NCI-H2196 (cell line): ENCODE data around the gene SH3RF2.
"Not testable (repeated sequence)": the region's sequence is repeated elsewhere in the genome, so short reads cannot be mapped to it uniquely, and the experiment has no call there.

Experiments
- DNase-seq: peaks from one replicate; lab custom pipeline; 2025; ENCODE audit not compliant: unreplicated experiment; lab: John Stamatoyannopoulos, UW

SH3RF2 gene

GRCh38 chr5:146073239-146073900 is 137.0 kb downstream of the SH3RF2 start:
- no peak for DNase-seq

- no peak for DNase-seq
These were observed 139.7 kb downstream of the SH3RF2 start for GRCh38 chr5:146076028-146076427.

DNA sequence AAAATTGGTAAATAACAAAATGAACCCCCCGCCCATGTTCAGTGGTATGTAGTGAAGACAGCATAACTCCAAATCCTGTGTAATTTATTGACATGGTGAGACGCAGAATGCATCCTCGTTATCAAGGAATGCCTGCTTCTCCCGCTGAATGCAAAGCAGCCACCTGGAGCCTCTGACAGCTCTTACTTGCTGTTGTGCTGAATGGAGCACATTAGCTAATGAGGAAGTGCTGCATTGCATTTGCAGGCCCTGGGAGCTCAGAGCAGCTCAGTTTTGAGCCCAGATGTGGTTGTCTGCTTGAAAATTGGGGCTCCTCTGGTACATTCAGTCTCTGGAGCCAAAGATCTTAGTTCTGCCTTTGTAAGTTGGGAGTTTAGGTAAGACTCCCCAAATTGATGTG is 140.1 kb downstream of the SH3RF2 start:
- no peak for DNase-seq

GRCh38 chr5:146078566-146078965 is 142.2 kb downstream of the SH3RF2 start:
- DNase-seq, result no peak

- DNase-seq, result no peak
These were observed 143.5 kb downstream of the SH3RF2 start for GRCh38 chr5:146079695-146080373.

DNA sequence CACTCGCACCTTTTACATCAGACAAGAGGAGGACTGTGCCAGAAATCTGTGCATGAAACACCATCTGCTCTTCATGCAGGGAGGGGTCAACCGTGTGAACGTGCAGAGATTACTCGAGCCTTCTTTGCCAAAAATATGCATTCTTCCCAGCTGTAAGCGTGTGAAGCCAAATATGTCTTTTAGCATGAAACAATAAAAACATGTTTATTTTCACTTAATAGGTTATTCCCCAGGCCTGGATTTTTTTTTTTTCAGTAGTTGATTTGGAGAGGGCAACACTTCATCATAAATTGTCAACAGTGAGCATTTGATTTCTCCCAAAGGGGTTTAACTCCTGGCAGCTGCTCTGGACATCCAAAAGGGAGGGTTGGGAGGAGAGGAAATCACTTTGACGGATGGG is 145.2 kb downstream of the SH3RF2 start:
- DNase-seq, result no peak

DNA sequence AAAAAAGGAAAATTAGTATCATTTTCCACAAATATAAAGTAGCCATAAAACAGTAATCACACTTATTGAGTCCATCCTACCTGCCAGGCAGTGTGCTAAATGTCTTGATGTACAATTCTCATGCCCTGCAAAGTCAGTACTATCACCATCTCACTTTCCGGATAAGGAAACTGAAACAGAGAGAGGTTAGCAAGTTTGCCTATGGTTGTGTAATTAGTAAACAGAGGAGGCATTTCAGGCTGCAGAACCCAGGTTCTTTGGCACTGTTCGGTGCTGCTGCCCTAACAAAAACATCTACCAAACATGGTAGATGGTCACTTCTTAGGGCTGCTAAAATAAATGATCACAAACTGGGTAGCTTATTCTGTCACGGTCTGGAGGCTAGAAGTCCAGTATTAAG is 146.4 kb downstream of the SH3RF2 start:
- no peak for DNase-seq

DNA sequence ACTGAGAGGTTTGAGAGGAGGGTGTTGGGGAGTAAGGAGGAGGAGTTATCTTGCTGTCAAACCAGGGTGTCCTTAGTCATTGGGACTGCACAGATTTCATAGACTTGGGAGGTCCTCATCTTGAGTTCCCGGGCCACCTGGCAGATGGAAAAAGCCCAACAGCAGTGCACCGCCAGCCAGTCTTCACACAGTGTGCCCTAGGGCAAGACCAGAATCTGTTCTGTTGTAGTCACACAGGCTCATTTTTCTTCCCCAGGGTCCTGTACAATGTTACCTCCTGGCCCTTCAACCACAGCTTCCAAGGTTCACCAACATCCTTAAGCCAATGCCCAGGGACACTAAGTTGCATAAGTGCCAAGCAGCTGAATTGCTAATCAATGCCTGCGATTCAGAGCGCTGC is 148.0 kb downstream of the SH3RF2 start:
- no peak for DNase-seq

GRCh38 chr5:146088098-146088497 is 151.7 kb downstream of the SH3RF2 start:
- DNase-seq, result no peak

- DNase-seq, result no peak
These were observed 152.9 kb downstream of the SH3RF2 start for GRCh38 chr5:146089287-146089686.

DNA sequence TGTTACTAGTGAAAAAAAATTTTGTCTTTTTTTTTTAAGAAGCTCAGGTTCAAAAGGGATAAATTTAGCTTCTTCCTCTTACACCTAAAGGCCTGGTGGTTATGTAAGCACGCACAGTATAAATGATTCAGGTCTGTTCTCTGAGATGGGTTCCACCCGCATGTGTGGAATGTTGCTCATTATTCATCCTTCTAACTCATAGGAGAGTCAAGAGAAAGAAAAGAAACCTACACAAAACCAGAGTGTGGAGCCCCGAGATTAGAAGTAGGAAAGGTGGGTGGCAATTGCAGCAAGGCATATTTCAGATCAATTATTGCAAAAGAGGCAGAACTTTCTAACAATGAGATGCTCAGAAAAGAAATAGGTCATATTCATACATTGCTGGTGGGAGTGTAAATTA is 155.5 kb downstream of the SH3RF2 start:
- no peak for DNase-seq

DNA sequence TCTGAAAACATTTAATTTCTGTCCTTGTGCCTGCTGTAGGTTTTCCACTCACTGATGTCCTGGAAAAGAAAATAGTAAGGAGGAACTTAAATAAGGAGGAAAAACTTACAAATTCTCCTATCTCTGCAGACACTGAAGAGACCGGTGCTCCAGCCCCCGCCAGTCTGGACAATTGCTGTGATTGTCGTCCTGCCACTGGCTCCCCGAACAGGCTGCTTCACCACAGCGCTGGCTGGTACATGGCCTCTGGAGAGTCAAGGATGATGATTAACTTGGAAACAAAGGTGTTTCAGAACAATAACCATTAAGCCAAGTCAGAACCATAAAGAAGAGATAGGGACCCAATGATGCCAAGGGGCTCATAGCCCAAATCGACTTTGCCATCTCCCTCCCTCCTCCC is 161.7 kb downstream of the SH3RF2 start:
- no peak for DNase-seq

GRCh38 chr5:146101646-146102045 is 165.3 kb downstream of the SH3RF2 start:
- DNase-seq, result no peak

DNA sequence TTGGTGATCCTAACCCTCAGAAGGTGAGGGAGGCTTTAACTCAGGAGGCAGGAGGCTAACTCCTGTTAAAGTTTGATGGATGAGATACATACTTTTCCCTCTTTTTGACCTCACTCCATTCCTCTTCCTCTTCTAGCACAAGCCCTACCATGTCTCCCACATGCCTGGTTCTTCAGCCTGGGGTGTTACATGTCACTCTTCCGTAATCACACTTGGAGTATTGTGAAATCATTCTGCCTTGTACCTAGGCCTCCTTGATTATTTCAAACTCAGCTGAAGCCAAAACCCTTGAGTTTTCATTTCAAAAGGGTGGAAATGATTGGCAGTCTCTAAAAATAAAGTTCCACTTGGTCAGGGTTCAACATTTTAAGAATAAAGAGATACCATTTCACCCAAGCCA is 167.2 kb downstream of the SH3RF2 start:
- DNase-seq, result no peak

DNA sequence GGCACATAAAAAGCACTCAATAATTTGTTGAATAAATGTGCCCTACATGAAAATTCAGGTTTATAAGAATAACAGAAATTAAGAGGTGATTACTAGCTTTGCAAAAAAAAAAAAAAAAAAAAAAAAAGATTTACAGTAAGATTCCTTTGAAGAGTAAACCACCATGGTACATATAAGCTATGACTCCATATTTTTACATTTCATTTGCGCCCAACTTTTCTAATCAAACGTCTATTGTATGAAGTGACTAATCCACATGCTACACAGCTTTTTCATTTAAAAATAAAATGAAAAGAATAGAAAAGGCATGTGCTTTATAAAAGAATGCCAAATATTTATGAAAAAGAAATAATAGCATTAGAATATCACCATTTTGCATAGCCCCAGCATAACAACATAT is 169.1 kb downstream of the SH3RF2 start, which contains the start of gene PLAC8L1:
Gene PLAC8L1, minus strand, starts transcription at position 101 of the 400 bp plus-strand sequence. CDS start 1,266 bp downstream, outside the sequence.
- no peak for DNase-seq

GRCh38 chr5:146107901-146108300 is 171.5 kb downstream of the SH3RF2 start:
- no peak for DNase-seq

GRCh38 chr5:146108870-146109269 is 172.5 kb downstream of the SH3RF2 start:
- not testable (repeated sequence) for DNase-seq

- DNase-seq, result no peak
These were observed 173.0 kb downstream of the SH3RF2 start for GRCh38 chr5:146109379-146109778.

- DNase-seq, result peak; percentile 4
These were observed 175.0 kb downstream of the SH3RF2 start for GRCh38 chr5:146111409-146111808.

DNA sequence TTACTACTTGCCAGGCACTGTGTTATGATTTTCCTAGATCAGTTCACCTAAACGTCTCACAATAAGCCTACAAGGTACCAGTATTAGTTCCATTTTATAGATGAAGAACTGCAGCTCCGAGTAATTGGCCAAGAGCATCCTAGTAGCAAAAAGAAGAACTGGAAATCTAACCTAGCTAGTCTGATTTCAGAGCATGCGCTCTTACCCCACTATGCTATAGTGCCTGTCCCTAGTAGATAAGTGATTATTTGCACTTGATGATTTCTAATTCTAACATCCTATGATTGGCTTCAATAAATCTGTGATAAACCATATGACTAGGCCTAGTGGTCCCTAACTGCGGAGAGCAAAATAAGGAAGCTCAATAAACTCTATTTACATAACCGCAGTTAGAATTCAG is 176.1 kb downstream of the SH3RF2 start:
- DNase-seq, result no peak
